ENCODE data around the gene DNTTIP2. TPM values are rescaled to one million over a fixed set of nuclear protein-coding genes. Genes with fewer than 3 reads are reported as not detected.

The DNTTIP2 gene
- total RNA-seq, 1 experiment from 2014 or later, result 50.3 TPM

DNA sequence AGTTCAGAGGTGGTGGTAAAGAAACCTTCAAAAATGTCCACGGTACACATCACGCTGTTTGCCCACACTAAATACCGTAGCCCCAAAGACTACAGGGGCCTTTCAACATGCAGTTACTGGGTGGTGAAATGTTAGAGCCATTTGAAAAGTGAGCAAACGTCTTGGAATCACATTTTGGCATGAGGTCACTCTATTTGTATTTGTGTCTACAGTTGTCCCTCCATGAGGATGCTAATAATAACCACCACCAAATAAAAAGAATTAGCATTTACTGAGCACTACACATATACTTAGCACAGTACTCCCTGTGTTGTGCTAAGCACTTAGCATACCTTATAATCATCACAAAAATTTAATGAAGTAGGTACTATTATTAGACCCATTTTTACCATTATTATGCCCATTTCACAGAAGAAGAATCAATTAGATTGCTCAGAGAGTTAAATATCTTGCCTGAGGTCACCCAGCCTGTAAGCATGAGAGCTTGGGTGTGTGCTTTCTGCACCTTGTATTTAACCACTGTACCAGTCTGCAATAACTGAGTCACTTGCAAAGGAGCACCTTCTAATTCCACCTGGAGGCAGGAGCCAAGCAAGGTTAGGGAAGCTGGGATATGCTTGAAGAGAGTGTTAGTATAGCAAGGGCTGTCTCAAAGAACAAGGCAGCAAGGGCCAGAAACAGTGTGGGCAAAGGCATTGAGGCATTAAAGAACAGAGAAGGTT, 57.4 kb downstream of the DNTTIP2 start:
- ChIA-PET POLR2A (no interaction called here), CTCF (no interaction called here)
- no peak for TF ChIP-seq SIN3A (IDR thresholded peaks at IDR 0.05; ENCODE audit: borderline replicate concordance, insufficient read depth, low read depth, low read length)
- no peak for TF ChIP-seq POLR2AphosphoS5 (IDR thresholded peaks at IDR 0.05; ENCODE audit: low read depth, low read length)
- TF ChIP-seq, protein P1, sequence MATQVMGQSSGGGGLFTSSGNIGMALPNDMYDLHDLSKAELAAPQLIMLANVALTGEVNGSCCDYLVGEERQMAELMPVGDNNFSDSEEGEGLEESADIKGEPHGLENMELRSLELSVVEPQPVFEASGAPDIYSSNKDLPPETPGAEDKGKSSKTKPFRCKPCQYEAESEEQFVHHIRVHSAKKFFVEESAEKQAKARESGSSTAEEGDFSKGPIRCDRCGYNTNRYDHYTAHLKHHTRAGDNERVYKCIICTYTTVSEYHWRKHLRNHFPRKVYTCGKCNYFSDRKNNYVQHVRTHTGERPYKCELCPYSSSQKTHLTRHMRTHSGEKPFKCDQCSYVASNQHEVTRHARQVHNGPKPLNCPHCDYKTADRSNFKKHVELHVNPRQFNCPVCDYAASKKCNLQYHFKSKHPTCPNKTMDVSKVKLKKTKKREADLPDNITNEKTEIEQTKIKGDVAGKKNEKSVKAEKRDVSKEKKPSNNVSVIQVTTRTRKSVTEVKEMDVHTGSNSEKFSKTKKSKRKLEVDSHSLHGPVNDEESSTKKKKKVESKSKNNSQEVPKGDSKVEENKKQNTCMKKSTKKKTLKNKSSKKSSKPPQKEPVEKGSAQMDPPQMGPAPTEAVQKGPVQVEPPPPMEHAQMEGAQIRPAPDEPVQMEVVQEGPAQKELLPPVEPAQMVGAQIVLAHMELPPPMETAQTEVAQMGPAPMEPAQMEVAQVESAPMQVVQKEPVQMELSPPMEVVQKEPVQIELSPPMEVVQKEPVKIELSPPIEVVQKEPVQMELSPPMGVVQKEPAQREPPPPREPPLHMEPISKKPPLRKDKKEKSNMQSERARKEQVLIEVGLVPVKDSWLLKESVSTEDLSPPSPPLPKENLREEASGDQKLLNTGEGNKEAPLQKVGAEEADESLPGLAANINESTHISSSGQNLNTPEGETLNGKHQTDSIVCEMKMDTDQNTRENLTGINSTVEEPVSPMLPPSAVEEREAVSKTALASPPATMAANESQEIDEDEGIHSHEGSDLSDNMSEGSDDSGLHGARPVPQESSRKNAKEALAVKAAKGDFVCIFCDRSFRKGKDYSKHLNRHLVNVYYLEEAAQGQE (IDR thresholded peaks at IDR 0.05; ENCODE audit: insufficient read depth in 1 of 2, low read depth in 2 of 2, low read length in 1 of 2), result no peak
- no peak for TF ChIP-seq CTCF (IDR thresholded peaks at IDR 0.05)
- TF ChIP-seq TCF7L2 (IDR thresholded peaks at IDR 0.05; ENCODE audit: low read depth, low read length), result no peak
- H3K4me1 ChIP-seq (ENCODE audit: control insufficient read depth, insufficient read depth, low read length), result no peaks in the 10 kb centered on the region
- intact Hi-C loops (cut with micrococcal nuclease; ENCODE audit: unreplicated experiment), result no loop called here
- ATAC-seq (no peak), DNase-seq (ENCODE audit: low read depth, low spot score) (no peak)
- no peak overlapping the region for H3K27ac ChIP-seq (ENCODE audit: low read length)
- in situ Hi-C loops (cut with HindIII; ENCODE audit: low pct_unique_long_range_greater_than_20kb, low sequenced_read_pairs), result no loop called here
- H3K9me3 ChIP-seq (ENCODE audit: control insufficient read depth, insufficient read depth, low read depth, low read length), result no peaks in the 10 kb centered on the region
- no peaks in the 10 kb centered on the region for H3K36me3 ChIP-seq (ENCODE audit: control insufficient read depth, insufficient read depth, low read length)
- H3K27me3 ChIP-seq (ENCODE audit: control insufficient read depth, insufficient read depth, low read length), result no peaks in the 10 kb centered on the region
- H3K4me3 ChIP-seq (ENCODE audit: low read depth in 2 of 2, low read length in 2 of 2), result no peak overlapping the region
- no TSS peak for BruUV-seq (replicated peaks)

- intact Hi-C loops (cut with micrococcal nuclease; ENCODE audit: unreplicated experiment), result no loop called here
- no peak for ATAC-seq
- POLR2A ChIA-PET, result interaction anchor here (0.6 kb wide), 1 partner anchor 464 kb away, joined by 3 read pairs; no protein-coding TSS in a partner anchor
- DNase-seq (ENCODE audit: low read depth, low spot score), result no peak
- CTCF ChIA-PET, result no interaction called here
- Histone ChIP-seq H3K4me1 (ENCODE audit: control insufficient read depth, insufficient read depth, low read length) (no peaks in the 10 kb centered on the region), H3K27ac (ENCODE audit: low read length) (no peak overlapping the region), H3K4me3 (ENCODE audit: low read depth in 2 of 2, low read length in 2 of 2) (no peak overlapping the region), H3K9me3 (ENCODE audit: control insufficient read depth, insufficient read depth, low read depth, low read length) (no peaks in the 10 kb centered on the region), H3K27me3 (ENCODE audit: control insufficient read depth, insufficient read depth, low read length) (no peaks in the 10 kb centered on the region), H3K36me3 (ENCODE audit: control insufficient read depth, insufficient read depth, low read length) (no peaks in the 10 kb centered on the region)
- no TSS peak for BruUV-seq (replicated peaks)
- in situ Hi-C loops (cut with HindIII; ENCODE audit: low pct_unique_long_range_greater_than_20kb, low sequenced_read_pairs), result no loop called here
- TF ChIP-seq TCF7L2 (IDR thresholded peaks at IDR 0.05; ENCODE audit: low read depth, low read length) (no peak), CTCF (IDR thresholded peaks at IDR 0.05) (no peak)
Observed at GRCh38 chr1:93820554-93821422, 58.2 kb downstream of the DNTTIP2 start.
